ENCODE measurements around the gene LGALS14.

Gene LGALS14

DNA sequence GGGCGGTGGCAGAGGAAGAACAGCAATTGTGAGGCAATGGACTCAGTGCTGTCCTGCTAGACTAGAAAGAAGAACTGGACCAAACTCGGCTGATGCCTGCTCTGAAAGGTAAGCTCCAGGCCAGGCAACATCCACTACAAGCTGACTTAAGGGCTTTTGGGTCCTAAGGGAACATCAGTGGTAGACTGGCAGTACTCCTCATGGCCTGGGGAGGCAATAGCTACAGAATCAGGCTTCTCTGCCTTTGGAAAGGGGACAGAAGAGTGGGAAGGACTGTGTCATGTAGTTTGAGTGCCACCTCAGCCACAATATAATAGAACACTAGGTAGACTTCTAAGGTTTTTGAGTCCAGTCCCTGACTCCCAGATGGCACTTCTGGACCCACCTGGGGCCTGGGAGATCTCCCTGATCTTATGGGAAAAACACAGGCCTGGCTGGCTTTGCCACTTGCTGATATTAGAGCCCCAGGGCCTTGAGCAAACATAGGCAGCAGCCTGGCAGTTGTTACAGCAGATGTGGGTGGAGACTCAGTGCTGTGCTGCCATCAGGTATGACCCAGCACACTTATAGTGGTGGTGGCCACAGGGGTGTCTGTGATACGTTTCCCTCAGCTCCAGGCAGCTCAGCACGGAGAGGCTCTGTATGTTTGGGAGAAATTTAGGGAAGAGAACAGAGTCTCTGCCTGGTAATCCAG lies 42.7 kb downstream of the LGALS14 start:
- DNase-seq = no peak

DNA sequence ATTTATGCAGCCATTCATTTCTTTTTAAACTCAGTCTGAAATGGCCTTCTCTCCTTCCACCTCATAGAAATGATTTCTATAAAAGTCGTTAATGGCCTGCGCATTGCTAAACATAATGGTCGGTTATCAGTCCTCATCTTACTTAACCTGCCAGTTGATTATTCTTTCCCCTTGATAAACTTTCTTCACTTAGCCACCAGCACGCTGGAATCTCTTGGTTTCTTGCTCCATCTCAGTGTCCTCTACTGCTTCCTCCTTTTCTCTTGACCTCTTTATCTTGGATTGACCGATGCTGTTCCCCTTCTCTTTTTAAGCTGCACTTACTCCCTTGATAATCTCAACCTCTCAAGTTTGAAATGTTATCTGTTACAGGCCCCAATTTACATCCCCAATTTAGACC lies 45.7 kb downstream of the LGALS14 start:
- DNase-seq = no peak

DNA sequence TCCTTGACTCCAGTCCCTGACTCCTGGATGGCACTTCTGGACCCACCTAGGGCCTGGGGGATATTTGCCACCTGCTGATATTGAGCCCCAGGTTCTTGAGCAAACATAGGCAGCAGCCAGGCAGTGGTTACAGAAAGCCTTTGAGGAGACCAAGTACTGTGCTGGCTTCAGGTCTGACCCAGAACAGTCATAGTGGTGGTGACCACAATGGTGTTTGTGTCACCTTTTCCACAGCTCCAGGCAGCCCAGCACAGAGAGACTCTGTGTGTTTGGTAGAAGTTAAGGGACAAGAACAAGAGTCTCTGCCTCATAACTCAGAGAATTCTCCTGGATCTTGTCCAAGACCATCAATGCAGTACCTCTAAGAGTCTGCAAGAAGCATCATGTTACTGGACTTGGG lies 48.1 kb downstream of the LGALS14 start:
- no peak for DNase-seq

DNA sequence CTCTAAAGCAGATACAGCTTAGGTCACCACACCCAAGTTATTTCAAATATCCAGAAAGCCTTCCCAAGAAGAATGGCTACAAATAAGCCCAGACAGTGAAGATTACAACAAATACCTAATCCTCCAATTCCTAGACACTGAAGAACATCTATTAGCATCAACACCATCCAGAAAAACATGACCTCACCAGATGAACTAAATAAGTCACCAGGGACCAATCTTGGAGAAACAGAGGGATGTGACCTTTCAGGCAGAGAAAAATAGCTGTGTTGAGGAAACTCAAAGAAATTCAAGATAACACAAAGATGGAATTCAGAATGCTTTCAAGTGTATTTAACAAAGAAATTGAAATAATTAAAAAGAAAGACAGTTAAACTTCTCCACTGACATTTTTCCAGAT lies 48.5 kb downstream of the LGALS14 start:
- no peak for DNase-seq

DNA sequence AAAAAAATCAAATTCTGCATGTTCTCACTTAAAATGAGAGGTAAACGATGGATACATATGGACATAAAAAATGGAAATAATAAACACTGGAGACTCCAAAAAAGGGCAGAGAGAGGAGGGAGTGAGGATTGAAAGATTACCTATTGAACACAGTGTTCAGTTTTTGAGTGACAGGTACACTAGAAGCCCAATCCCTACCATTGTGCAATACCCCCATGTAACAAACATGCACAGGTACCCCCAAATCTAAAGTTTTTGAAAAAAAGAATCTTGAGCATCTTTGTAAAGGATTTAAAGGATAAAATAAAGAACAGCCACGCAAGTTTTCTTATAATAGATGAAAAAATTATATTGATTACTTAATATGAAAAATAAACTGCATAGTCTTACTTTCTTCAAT lies 50.3 kb downstream of the LGALS14 start:
- no peak for DNase-seq

DNA sequence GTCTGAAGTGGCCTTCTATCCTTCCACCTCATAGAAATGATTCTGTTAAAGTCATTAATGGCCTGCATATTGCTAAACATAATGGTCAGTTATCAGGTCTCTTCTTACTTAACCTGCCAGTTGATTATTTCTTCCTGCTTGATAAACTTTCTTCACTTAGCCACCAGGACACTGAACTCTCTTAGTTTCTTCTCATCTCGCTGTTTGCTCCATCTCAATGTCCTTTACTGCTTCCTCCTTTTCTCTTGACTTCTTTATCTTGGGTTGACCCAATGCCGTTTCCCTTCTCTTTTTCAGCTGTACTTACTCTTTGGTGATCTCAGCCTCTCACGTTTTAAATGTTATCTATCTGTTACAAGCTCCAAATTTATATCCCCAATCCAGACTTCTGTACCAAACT lies 50.7 kb downstream of the LGALS14 start:
- DNase-seq = no peak
